ENCODE data around the gene GP1BB. TPM values are rescaled to one million over a fixed set of nuclear protein-coding genes. Genes with fewer than 3 reads are reported as not detected.

GP1BB gene
- total RNA-seq, 1 donor from 2014 or later: not detected

GRCh38 chr22:19706661-19707151, 16.6 kb upstream of the GP1BB start:
- Histone ChIP-seq H3K4me3 (ENCODE audit: low read depth, low read length) (no peak overlapping the region), H3K27me3 (ENCODE audit: control insufficient read depth, insufficient read depth, low read length) (no peaks in the 10 kb centered on the region), H3K36me3 (ENCODE audit: control insufficient read depth, insufficient read depth, low read length) (no peaks in the 10 kb centered on the region)
- TF ChIP-seq, protein P1, sequence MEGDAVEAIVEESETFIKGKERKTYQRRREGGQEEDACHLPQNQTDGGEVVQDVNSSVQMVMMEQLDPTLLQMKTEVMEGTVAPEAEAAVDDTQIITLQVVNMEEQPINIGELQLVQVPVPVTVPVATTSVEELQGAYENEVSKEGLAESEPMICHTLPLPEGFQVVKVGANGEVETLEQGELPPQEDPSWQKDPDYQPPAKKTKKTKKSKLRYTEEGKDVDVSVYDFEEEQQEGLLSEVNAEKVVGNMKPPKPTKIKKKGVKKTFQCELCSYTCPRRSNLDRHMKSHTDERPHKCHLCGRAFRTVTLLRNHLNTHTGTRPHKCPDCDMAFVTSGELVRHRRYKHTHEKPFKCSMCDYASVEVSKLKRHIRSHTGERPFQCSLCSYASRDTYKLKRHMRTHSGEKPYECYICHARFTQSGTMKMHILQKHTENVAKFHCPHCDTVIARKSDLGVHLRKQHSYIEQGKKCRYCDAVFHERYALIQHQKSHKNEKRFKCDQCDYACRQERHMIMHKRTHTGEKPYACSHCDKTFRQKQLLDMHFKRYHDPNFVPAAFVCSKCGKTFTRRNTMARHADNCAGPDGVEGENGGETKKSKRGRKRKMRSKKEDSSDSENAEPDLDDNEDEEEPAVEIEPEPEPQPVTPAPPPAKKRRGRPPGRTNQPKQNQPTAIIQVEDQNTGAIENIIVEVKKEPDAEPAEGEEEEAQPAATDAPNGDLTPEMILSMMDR (IDR thresholded peaks at IDR 0.05; ENCODE audit: insufficient read depth, low read length, severe bottlenecking): no peak
- FAIRE-seq (no peak), DNase-seq (ENCODE audit: low read depth) (no peak)

GRCh38 chr22:19707347-19708290, 15.7 kb upstream of the GP1BB start:
- Histone ChIP-seq H3K4me3 (ENCODE audit: low read depth, low read length) (no peak overlapping the region), H3K27me3 (ENCODE audit: control insufficient read depth, insufficient read depth, low read length) (no peaks in the 10 kb centered on the region), H3K36me3 (ENCODE audit: control insufficient read depth, insufficient read depth, low read length) (no peaks in the 10 kb centered on the region)
- DNase-seq (ENCODE audit: low read depth) (no peak), FAIRE-seq (no peak)
- TF ChIP-seq, protein P1 (IDR thresholded peaks at IDR 0.05; ENCODE audit: insufficient read depth, low read length, severe bottlenecking): no peak

DNA sequence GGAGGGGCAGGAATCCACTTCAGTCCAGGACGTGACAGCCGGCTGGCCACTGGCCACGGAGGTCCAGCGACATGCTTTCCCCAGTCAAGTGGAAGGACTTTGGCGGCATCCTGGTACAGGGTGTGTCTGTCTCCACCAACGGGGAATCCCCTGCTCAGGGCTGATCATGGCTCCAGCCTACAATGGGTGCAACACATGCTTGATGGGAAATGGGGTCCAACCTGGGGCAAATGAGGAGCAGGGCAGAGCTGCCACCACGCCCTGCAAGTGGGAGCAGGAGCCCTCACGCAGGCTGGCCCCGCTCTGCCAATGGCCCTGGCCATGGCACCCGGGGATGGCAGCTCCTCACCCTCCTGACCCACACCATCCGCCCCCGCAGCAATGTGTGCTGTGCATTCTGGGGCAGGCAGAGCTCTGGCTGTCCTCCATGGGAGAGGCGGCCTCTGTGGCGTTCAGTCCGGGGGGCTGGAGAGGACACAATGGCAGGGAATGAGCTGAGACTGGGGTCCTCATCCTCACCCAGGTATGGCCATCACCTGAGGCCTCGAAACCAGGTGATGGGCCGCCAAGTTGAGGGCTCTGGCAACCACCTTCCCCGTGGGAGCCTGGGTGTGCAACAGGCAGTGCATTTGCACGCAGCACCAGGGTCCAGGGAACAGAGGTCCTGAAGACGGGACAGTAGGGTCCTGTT, 14.9 kb upstream of the GP1BB start:
- TF ChIP-seq, protein P1 (IDR thresholded peaks at IDR 0.05; ENCODE audit: insufficient read depth, low read length, severe bottlenecking): no peak

DNA sequence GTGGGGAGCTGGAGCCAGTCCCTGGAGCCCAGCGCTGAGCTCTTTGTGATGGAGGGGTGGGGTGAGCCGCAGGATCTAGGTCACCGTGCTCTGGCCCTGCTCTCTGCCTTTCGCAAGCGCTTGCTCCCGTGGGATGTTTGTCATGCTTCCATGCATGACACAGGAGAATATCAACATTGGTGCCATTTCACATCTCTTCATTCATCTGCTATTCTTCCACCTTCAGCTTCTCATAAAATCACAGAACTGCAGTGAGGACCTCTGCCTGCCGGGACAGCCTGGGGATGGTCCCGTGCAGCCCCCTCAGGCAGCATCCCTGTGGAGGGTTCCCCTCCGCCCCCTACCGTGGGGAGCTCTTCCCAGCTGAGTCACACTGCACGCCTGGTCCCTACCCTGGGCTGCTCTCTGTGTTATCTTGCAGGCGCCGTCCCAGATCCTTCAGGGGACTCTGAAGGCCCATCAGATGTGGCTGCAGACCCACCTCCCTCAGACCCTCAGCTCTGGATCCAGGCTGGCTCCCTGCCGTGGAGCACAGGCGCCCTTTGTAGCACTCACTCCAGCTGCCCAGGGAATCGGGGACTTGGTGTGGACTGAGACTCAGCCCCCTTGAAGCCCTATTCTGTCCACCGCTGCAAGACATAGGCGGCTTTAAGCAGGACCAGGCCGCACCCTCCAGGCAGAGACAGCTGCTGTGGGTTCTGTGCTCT, 14.1 kb upstream of the GP1BB start:
- FAIRE-seq (no peak), DNase-seq (ENCODE audit: low read depth) (no peak)
- Histone ChIP-seq H3K36me3 (ENCODE audit: control insufficient read depth, insufficient read depth, low read length) (no peaks in the 10 kb centered on the region), H3K4me3 (ENCODE audit: low read depth, low read length) (no peak overlapping the region), H3K27me3 (ENCODE audit: control insufficient read depth, insufficient read depth, low read length) (no peaks in the 10 kb centered on the region)
- TF ChIP-seq, protein P1 (IDR thresholded peaks at IDR 0.05; ENCODE audit: insufficient read depth, low read length, severe bottlenecking): no peak

More for the DNA sequence above, 14.9 kb upstream of the GP1BB start:
- Histone ChIP-seq H3K4me3 (ENCODE audit: low read depth, low read length) (no peak overlapping the region), H3K27me3 (ENCODE audit: control insufficient read depth, insufficient read depth, low read length) (no peaks in the 10 kb centered on the region), H3K36me3 (ENCODE audit: control insufficient read depth, insufficient read depth, low read length) (no peaks in the 10 kb centered on the region)
- FAIRE-seq (no peak), DNase-seq (ENCODE audit: low read depth) (no peak)

DNA sequence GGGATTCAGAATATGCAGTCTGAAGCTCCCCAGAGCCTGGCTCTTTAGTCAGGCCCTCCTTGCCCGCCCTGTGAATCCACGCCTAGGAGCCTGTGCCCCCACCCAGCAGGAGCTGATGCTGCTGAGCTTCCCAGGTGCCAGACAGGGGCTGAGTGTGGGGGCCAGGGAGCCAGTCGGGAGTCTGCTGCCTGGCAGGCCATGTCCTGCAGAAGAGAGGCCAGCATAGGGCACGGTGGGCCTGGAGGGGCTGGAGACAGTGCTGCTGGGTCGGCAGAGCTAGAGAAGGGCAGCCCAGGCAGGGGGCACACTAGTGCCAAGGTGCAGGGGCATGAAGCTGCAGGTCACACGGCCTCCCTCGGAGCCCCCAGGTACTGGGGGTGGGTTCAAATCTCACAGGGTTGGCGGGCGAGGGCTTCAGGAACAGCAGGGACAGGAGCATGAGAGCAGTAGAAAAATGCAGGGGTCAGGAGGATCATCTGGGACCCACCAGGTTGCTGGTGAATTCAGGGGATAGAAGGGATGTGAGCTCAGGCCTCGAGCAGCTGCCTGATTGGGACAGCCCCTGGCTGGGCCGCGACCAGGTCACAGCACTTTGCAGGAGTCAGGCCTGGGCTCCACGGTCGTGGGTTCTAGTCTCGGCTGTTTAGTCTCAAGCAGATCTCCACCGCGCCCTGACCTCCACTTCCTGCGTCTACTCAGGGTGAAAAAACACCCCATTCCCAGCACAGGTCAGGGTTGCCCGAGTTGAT, 13.1 kb upstream of the GP1BB start:
- DNase-seq (ENCODE audit: low read depth) (no peak), FAIRE-seq (no peak)
- H3K36me3 ChIP-seq (ENCODE audit: control insufficient read depth, insufficient read depth, low read length): no peaks in the 10 kb centered on the region
- H3K4me3 ChIP-seq (ENCODE audit: low read depth, low read length): no peak overlapping the region
- H3K27me3 ChIP-seq (ENCODE audit: control insufficient read depth, insufficient read depth, low read length): no peaks in the 10 kb centered on the region
- TF ChIP-seq, protein P1 (IDR thresholded peaks at IDR 0.05; ENCODE audit: insufficient read depth, low read length, severe bottlenecking): no peak

Data from bronchial epithelial cell (primary cell).